ENCODE measurements around the gene EMID1.

The EMID1 gene

GRCh38 chr22:29260601-29261315 lies 55.1 kb downstream of the EMID1 start:
- FAIRE-seq = no peak

- no peak for FAIRE-seq
Observed at GRCh38 chr22:29263791-29264276, 58.1 kb downstream of the EMID1 start.

- no peak for FAIRE-seq
Observed at GRCh38 chr22:29265305-29265704, 59.6 kb downstream of the EMID1 start.

GRCh38 chr22:29265929-29266328 lies 60.2 kb downstream of the EMID1 start:
- no peak for FAIRE-seq

- no peak for FAIRE-seq
Observed at GRCh38 chr22:29266564-29267461, 61.1 kb downstream of the EMID1 start.

- no peak for FAIRE-seq
Observed at GRCh38 chr22:29267462-29267857, 61.8 kb downstream of the EMID1 start.

- no peak for FAIRE-seq
Observed at GRCh38 chr22:29267858-29268510, 62.3 kb downstream of the EMID1 start, which contains the start of the genes EWSR1 and RHBDD3. Gene EWSR1, plus strand, starts transcription at chr22:29268268. Its CDS starts 69 bp downstream, at chr22:29268337. Gene RHBDD3, minus strand, starts transcription at chr22:29267981. Its CDS starts 2,355 bp downstream, at chr22:29265626.

GRCh38 chr22:29268511-29269229 lies 63.0 kb downstream of the EMID1 start:
- FAIRE-seq = no peak

GRCh38 chr22:29269230-29269604 lies 63.5 kb downstream of the EMID1 start:
- FAIRE-seq = no peak

- no peak for FAIRE-seq
Observed at GRCh38 chr22:29269731-29270474, 64.2 kb downstream of the EMID1 start.

- FAIRE-seq = no peak
Observed at GRCh38 chr22:29270475-29271271, 65.0 kb downstream of the EMID1 start.

- no peak for FAIRE-seq
Observed at GRCh38 chr22:29272624-29273023, 66.9 kb downstream of the EMID1 start.

- FAIRE-seq = no peak
Observed at GRCh38 chr22:29275167-29275566, 69.5 kb downstream of the EMID1 start.

- FAIRE-seq = no peak
Observed at GRCh38 chr22:29275819-29276565, 70.3 kb downstream of the EMID1 start.

- no peak for FAIRE-seq
Observed at GRCh38 chr22:29277927-29278326, 72.2 kb downstream of the EMID1 start.

GRCh38 chr22:29284196-29284595 lies 78.5 kb downstream of the EMID1 start:
- FAIRE-seq = no peak

GRCh38 chr22:29288837-29289236 lies 83.1 kb downstream of the EMID1 start:
- no peak for FAIRE-seq

GRCh38 chr22:29290061-29290460 lies 84.4 kb downstream of the EMID1 start:
- no peak for FAIRE-seq

GRCh38 chr22:29291215-29291614 lies 85.5 kb downstream of the EMID1 start:
- no peak for FAIRE-seq

- FAIRE-seq = no peak
Observed at GRCh38 chr22:29292379-29292778, 86.7 kb downstream of the EMID1 start.

Measured in endometrium (tissue), 2 donors.